Testis (tissue), 3 donors: ENCODE measurements around the gene VIM. TPM values are rescaled to one million over a fixed set of nuclear protein-coding genes. Genes with fewer than 3 reads are reported as not detected.
A peak's percentile ranks its signal among the peaks of the same experiment; 100 is the strongest.

ENCODE experiments used
- DNase-seq: peaks from one replicate; pipeline ENCODE4 v3.0.0-alpha.2; 2019
- H3K27ac ChIP-seq, 2 donors: fragments of 200-600 bp; sonication (generic); one replicate each; pipeline ENCODE4 v1.5.1; 2019
- H3K27me3 ChIP-seq: fragments of 200-600 bp; sonication (generic); one replicate; pipeline ENCODE4 v1.5.1; 2019
- H3K36me3 ChIP-seq: fragments of 200-600 bp; sonication (generic); one replicate; pipeline ENCODE4 v1.5.1; 2017; ENCODE audit warnings: low read depth; ENCODE audit errors: missing control alignments
- H3K4me1 ChIP-seq: fragments of 200-600 bp; sonication (generic); one replicate; pipeline ENCODE4 v1.5.1; 2019
- H3K4me3 ChIP-seq, 2 donors: fragments of 200-600 bp; sonication (generic); one replicate each; pipeline ENCODE4 v1.5.1; 2017 to 2019
- H3K9me3 ChIP-seq: fragments of 200-600 bp; sonication (generic); one replicate; pipeline ENCODE4 v1.5.1; 2017
- CTCF ChIP-seq, 3 experiments: fragments of 450-650 bp in 2 of 3; fragments of 200-600 bp in 1 of 3; sonication (generic) in 1 of 3; IDR thresholded peaks; one replicate each; pipeline ENCODE4 v1.5.1; 2016 to 2019; ENCODE audit warnings: antibody characterized with exemption in 3 of 3, mild to moderate bottlenecking in 2 of 3, moderate library complexity in 1 of 3
- POLR2A ChIP-seq: fragments of 450-650 bp; IDR thresholded peaks from one replicate; pipeline ENCODE4 v1.6.1; 2017; ENCODE audit warnings: antibody characterized with exemption, mild to moderate bottlenecking, moderate library complexity
- WGBS, 2 donors: methylation state at CpG; one replicate each; pipeline ENCODE4 v1.1.5; 2018; 5-methylcytosine and 5-hydroxymethylcytosine counted together
- intact Hi-C: fragments of 100-400 bp; cut with DNase I; formaldehyde crosslinking; loops from one replicate; pipeline ENCODE4 v1.15.1; 2023; ENCODE audit warnings: low total_unique reads
- polyA plus RNA-seq: library from polyadenylated mRNA; stranded (reverse); fragments of 350-450 nt; fragmentation: Illumina TruSeq; extraction: RNeasy Lipid Tissue Mini Kit (QIAGEN cat#74804); gene quantifications from one replicate; pipeline ENCODE4 v1.2.3, GENCODE V29; 2014; ENCODE audit warnings: low read depth, low replicate concordance; ENCODE audit not compliant: insufficient read depth
- total RNA-seq, 2 donors: library from RNA; depleted of rRNA; stranded (reverse); fragments of >200 nt; gene quantifications; one replicate each; pipeline ENCODE4 v1.2.3, GENCODE V29; 2016

VIM gene
- total and polyA plus RNA-seq, 3 donors from 2014 or later = 758 to 1,483 (median 938) TPM

- Histone ChIP-seq H3K4me1 (peaks cover 36% of the 10 kb centered on the region), H3K4me3 (no peak overlapping the region), H3K27ac (peak overlapping the region in 1 of 2 donors; percentile 23), H3K36me3 (no peaks in the 10 kb centered on the region), H3K27me3 (no peaks in the 10 kb centered on the region), H3K9me3 (no peaks in the 10 kb centered on the region)
- WGBS, 2 donors = 74 to 77% methylated on average over 8 of the region's 8 CpGs
- intact Hi-C loops = no loop called here
- no peak for TF ChIP-seq POLR2A
- TF ChIP-seq CTCF (IDR thresholded peaks at IDR 0.05) = no peak
- no peak for DNase-seq
These were observed 7.1 kb downstream of the VIM start for GRCh38 chr10:17235136-17235535.

- Histone ChIP-seq H3K4me1 (peaks cover 36% of the 10 kb centered on the region), H3K4me3 (no peak overlapping the region), H3K36me3 (no peaks in the 10 kb centered on the region), H3K9me3 (no peaks in the 10 kb centered on the region), H3K27ac (no peak overlapping the region), H3K27me3 (no peaks in the 10 kb centered on the region)
- DNase-seq = no peak
- TF ChIP-seq CTCF (IDR thresholded peaks at IDR 0.05) = no peak
- TF ChIP-seq POLR2A = no peak
- intact Hi-C loops = no loop called here
- 64 to 67% methylated on average over 1 of the region's 1 CpG for WGBS, 2 donors
These were observed 8.6 kb downstream of the VIM start for GRCh38 chr10:17236468-17237148.

- Histone ChIP-seq H3K27me3 (no peaks in the 10 kb centered on the region), H3K9me3 (no peaks in the 10 kb centered on the region), H3K4me3 (no peak overlapping the region), H3K36me3 (no peaks in the 10 kb centered on the region), H3K27ac (no peak overlapping the region), H3K4me1 (peaks cover 31% of the 10 kb centered on the region)
- WGBS, 2 donors = 66 to 72% methylated on average over 5 of the region's 5 CpGs
- no peak for DNase-seq
- no peak for TF ChIP-seq POLR2A
- no peak for TF ChIP-seq CTCF (IDR thresholded peaks at IDR 0.05)
- intact Hi-C loops = no loop called here
These were observed 9.1 kb downstream of the VIM start for GRCh38 chr10:17237149-17237527.

GRCh38 chr10:17237915-17238444 lies 9.9 kb downstream of the VIM start:
- Histone ChIP-seq H3K36me3 (no peaks in the 10 kb centered on the region), H3K4me1 (peaks cover 23% of the 10 kb centered on the region), H3K27me3 (no peaks in the 10 kb centered on the region), H3K27ac (no peak overlapping the region), H3K9me3 (no peaks in the 10 kb centered on the region), H3K4me3 (no peak overlapping the region)
- TF ChIP-seq POLR2A (no peak), CTCF (IDR thresholded peaks at IDR 0.05) (no peak)
- WGBS, 2 donors = 70 to 80% methylated on average over 4 of the region's 4 CpGs
- no peak for DNase-seq
- intact Hi-C loops = no loop called here
